Activated CD8-positive, alpha-beta T cell treated with anti-CD3 and anti-CD28 coated beads, Interleukin-2, amount 10 ng/mL, durations not matched to agents 7 days and 5 days (primary cell): ENCODE measurements around the gene PAPLN. TPM values are rescaled to one million over a fixed set of nuclear protein-coding genes. Genes with fewer than 3 reads are reported as not detected.

Experiments used
- total RNA-seq, 2 experiments: library from RNA; stranded (reverse); gene quantifications; one replicate each; pipeline ENCODE4 v1.2.3, GENCODE V29; 2021

Gene PAPLN
- total RNA-seq, 2 experiments from 2014 or later = 0.29 to 0.45 TPM

Other genes with a start within 250 kb of the PAPLN start
- gene ZFYVE1, start 210.4 kb upstream of the PAPLN start, total RNA-seq = 10 to 100 TPM; 10.5 to 12.7 TPM
- gene RBM25, start 179.0 kb upstream of the PAPLN start, total RNA-seq = 10 to 100 TPM; 89.5 to 95.1 TPM
- 10 to 100 TPM; 33.0 to 33.7 TPM for gene PSEN1, start 101.0 kb upstream of the PAPLN start, total RNA-seq
- 10 to 100 TPM; 37.7 to 40.2 TPM for gene NUMB, start 221.0 kb downstream of the PAPLN start, total RNA-seq